ENCODE measurements around the gene CACNA2D1.

The CACNA2D1 gene

DNA sequence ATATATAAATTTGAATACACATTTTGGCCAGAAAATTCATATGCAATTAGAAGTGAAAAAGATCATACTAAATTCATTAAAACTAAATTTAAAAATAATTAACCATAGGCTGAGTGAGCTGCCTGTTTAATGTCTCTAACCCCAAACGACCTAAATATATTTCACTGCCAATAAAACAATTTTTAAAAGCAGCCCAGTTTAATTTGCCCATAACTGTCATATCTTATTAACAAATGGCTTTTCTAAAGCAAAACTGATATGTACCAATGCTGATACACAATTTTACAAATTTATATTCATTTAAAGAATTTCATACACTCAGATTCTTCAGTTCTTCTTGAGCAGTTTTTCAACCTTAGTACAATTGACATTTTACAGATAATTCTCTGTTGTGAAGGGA lies 99.9 kb downstream of the CACNA2D1 start:
- DNase-seq: no peak

DNA sequence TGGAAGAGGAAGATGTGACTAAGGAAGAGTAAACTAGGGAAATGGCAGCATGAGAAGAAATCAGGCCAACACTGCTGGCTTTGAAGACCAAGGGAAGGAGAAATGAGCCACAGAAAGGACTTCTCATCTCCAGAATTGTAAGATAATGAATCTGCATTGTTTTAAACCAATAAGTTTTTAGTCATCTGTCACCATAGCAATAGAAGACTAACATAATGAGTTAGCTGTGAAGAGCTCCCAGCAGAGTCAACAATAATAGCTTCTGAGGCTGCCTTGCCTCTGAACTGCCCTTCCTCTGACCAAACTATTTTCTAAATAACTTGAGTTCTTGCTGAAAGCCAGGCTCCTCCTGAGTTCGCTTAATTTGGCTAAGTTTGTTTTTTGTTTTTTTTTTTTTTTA lies 103.6 kb downstream of the CACNA2D1 start:
- no peak for DNase-seq

DNA sequence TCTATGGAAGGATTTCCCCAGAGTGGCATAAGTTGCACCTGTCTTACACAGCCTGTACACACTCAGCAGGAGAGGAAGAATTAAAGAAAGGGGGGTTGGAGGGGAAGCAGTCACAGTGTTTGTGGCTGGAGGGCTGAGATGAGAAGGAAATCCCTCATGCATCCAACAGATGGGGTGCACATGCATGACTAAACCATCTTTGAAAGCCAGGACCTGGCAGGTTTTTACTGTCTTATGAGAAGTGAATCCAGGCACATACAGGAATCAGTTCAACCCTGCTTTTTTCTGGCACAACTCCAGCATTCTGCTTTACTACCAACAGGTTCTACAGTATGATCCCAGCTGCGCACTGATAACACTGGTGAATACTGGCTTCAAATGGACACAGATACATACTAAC lies 107.7 kb downstream of the CACNA2D1 start:
- peak in 3 of 14 donors; percentile 2 to 96 (median 22) for DNase-seq

DNA sequence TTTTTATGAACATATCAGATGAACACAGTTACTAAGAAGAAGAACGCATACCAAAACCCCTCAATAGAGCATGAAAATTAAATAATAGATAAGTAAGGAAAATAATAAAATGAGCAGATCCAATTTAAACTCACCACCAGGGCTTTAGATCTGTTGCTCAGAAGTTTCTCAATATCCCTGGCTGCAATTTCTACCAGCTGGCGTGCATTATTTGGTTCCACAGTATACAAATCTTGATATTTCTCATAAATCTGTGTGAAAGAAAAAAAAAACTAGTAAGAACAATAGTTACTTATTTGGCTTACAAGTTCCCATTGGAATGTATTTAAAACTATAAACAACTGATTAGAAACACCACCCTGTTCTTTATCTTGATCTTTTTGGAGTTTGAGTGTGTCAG lies 108.6 kb downstream of the CACNA2D1 start:
- no peak for DNase-seq

DNA sequence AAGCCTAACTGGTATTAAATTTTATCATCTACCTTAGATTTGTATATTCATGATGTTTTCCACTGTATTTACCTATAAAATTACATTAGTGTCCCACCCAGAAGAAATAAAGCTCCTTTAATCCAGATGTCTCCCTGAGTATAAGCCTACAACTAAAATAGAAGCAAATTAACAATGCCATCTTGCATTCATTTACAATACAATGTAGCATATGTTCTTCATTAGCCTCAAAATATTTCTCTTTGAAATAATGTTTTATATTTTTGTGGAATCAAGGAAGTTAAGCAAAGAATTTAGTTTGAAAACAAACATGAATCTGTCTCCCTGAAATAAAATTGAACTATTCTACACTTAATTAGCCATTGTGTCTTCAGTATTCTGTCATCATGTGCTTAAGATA lies 112.3 kb downstream of the CACNA2D1 start:
- no peak for DNase-seq

DNA sequence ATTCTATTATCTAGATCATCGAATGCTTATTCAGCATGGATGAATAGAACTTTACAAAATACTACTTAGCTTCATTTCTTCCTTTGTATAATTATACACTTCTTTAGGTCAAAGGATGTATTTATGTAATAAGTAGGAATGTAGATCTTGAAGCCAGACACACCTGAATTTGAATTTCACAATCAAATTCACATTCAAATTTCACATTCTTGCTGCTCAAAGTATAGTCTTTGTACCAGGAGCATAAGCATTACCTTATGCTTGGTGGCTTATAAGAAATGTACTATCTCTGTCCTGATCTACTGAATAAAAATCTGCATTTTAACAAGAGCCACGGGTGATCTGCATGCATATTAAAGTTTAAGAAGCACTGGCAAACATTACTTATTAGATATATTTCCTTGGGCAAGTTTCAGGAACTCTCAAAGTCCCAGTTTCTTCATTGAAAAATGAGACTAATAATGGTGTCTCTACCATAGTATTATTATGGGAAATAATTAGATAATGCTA lies 112.8 kb downstream of the CACNA2D1 start:
- no peak for DNase-seq

DNA sequence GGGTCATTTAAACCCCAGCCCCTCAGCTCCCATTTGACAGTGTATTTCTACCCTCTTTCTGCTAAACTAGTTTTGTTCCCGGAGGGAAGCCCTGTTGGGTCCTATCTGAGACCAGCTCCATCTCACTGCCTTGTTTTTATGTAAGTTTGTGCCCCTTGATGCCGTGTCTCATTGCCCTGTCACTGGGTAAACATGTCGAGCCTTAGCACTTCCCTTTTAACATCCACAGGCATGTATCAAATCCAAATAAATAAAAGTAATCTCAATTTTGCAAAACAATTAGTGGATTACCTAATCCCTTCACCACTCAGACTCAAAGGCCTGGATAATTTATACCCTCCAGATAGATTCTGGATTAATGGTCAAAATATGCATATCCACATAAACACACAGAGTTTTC lies 115.7 kb downstream of the CACNA2D1 start:
- DNase-seq: no peak

DNA sequence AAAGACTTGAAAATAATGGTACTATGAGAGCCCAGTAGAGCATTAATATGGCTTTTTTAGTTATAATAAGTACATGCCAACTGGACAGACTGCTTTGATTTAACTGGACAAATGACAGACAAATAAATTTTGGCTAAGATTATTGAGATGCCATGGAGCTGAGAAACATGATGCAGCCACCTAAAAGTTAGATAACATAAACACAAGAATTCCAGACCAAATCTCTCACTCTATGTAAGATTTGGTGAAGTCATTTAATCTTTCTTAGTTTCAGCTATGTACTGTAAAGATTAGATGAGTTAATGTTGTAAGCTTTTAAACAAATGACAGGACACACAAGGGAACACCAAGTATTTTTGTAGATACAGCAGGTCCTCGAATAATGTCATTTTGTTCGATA lies 118.2 kb downstream of the CACNA2D1 start:
- DNase-seq: no peak

DNA sequence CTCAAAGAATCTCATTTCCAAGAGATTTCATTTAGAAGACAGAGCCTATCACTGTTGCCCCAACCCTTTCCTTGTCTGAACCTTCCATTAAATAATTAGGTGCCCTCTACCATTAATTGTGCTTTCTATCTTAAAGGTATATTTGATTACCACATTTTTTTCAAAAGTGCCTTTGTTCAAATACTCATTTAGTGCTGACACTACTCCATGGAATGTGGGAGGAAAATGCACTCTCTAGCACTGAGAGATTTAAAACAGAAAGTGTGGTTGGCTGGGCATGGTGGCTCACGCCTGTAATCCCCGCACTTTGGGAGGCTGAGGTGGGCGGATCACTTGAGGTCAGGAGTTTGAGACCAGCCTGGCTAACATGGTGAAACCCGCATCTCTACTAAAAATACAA lies 119.8 kb downstream of the CACNA2D1 start:
- DNase-seq: no peak

DNA sequence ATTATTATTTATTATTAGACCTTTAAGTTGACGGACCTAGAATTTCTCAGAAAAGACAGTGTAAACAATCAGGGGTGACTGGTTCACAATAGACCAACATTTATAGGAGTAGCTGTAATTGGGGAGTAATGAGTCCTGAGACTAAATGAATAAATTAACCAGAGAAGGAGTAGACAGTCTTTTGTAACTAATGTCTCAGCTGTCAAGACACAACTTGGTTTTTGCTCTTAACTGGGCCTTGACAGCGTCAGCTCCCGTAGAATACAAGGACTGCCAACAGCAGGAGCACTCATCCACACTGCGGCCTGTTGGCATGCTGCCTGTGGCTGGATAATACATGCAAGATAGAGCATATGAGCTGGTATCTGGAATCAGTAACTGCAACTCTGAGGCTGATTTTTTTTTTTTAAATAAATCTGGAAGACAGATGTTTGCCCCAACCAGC lies 123.9 kb downstream of the CACNA2D1 start:
- DNase-seq: peak in 12 of 14 donors; percentile 5 to 75 (median 50)

DNA sequence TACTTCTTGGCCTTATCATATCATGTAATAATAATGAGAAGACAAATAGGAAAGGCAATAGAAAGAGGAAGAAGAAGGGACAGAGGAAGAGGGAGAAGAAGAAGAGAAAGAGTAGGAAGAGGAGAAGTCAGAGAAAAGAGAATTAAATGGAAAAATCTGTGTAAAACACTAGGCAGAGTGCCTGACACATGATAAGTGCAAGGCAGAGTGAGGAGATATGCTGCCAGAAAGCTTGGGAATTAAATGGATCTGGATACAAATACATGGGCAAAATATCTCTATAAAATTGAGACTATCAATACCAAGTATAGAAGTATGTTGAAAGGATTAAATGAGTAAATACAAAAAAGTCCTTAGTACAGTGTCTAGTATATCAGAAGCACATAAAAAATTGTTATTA lies 124.8 kb downstream of the CACNA2D1 start:
- DNase-seq: no peak

DNA sequence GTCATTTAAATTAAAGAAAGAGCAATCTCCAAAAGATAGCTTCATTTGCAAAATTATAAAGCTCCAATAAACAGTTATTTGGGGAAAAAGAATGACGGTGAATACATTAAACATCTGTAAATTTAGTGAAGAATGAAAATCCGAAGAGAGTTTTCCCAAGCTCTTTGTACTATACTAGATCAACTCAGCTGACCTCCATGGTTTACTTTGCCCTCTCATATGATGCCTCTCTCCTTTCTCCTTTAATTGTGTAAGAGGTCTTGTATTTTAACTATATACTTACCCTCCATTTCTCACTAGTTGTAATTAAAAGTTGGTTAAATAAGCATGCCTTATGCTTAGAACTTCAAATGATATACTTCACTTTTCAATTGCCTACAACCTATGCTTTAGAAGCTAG lies 125.8 kb downstream of the CACNA2D1 start:
- DNase-seq: no peak

DNA sequence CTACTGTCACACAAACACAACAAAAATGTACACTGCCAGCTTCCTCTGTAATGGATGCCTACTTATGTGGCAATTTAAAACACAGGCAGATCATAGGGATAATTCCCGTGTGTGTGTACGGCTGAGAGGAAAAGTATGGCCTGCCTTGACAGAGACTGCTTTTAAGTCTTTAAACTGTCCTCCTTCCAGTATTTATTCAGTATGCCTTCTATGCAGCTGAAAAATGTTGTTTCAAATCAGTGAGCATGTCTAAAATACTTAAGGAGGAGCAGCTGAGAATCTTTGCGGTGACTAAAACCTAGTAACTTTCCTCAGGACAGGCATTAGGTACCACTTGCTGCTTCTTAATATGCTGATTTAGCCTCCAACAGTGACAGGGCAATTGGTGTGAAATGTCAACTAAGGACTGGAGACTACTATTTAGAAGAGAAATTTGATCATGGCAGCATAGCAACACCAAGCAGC lies 126.3 kb downstream of the CACNA2D1 start:
- no peak for DNase-seq

DNA sequence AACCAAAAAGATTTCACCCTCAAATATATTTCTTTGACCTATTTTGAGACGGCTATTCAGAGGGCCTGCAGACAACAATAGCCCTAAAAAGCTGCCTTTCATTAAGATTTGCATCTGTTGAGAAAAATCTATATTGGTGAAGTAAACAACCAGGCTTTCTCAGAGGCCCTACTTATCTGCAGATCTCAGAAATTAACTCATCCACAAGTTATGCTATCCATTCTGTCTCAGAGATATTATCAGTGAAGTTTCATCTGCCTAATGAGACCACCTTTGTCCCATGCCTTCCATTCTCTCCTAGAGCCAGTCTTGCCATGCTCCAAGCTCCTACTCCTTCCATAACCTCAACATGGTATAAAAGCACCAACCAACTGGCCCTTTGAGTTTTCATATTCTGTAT lies 130.3 kb downstream of the CACNA2D1 start:
- no peak for DNase-seq

DNA sequence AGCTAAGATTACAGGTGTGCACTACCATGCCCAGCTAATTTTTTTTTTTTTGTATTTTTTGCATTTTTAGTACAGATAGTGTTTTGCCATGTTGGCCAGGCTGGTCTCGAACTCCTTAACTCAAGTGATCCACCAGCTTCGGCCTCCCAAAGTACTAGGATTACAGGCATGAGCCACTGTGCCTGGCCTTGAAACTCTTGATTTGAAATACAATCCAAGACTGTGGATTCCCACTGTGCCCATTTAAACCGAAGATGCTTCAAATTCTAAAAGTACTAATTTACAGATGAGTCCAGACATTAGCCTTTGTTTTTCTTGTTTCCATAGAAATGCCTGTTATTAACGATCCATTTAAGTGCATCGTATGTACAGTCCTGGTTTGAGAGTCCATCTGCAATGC lies 130.9 kb downstream of the CACNA2D1 start:
- DNase-seq: no peak

DNA sequence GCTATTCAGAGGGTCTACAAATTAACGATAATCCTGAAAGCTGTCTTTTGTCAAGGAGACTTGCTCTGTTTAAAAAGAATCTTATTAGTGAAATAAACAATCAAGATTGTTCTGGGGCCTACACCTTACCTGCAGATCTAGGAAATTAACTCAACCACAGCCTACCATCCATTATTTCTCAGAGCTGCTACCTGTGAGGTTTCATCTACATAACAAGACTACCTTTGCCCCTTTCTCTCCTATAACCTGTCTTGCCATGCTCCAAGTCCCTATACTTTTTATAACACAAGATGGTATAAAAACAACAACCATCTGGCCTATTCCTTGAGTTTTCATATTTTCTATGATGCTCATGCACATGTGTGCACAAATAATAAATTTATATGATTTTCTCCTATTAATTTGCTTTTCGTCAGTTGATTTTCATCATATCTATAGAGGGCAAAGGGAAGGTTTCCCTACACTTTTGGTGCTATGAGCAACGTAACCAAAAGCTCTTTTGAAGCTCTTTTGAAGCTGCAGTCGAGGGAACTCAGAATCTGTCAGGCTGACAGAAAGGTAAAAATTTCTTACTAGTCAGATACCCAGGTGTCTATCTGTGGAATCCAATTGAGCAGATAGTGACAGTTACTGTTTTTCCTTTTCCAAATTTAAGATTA lies 138.1 kb downstream of the CACNA2D1 start:
- no peak for DNase-seq

DNA sequence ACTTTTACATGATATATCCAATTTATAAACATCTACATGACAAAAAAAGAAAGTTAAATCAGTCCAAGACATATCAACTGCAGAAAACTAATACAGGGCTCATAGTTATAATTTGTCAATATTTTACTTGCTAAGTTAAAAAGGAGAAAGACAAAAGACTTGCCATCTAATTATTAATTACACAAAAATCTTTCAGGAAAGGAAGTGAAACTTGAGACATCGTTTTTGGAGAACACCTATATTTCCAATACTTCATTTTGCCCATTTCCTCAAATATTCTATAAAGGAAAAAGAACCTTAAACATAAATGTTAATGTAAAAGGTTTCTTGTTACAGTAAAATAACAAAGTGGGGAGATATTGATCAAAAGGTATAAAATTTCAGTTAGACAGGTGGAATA lies 148.7 kb downstream of the CACNA2D1 start:
- no peak for DNase-seq

DNA sequence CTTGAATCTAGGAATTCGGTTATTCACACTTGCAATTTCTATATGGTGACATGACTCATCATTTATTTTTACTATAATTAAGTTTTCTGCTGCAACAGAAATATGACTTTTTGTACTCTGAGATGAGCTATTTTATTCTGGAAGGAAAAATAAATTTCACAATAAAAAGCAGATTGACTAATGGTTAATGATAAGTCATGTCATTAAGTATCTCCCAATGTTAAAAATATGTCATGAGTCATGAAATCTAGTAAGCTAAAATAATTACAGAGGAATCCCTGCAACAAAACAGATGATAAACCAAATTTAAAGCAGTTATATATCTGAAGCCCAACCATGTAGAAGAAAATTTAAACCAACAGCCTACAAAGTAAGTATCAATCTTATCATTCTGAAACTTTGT lies 149.2 kb downstream of the CACNA2D1 start:
- DNase-seq: no peak

DNA sequence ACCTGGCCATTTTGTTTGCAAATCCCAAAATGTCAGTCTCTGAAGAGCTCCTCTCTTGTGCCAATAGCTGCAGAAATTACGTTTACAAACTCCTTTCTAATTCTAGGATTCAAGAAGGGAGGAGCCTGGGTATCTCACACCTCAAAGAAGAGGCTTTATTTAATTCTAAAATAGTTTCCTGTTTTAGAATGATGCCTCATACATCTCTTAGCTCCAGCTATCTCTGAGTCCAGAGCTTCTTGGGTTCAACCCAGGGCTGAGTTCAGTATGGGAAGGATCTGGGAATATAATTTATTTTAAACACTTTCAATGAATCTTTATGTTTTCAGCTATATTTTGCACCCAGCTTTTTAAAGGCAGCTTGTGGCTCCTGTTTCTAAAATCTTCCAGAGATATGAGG lies 150.1 kb downstream of the CACNA2D1 start:
- DNase-seq: no peak

DNA sequence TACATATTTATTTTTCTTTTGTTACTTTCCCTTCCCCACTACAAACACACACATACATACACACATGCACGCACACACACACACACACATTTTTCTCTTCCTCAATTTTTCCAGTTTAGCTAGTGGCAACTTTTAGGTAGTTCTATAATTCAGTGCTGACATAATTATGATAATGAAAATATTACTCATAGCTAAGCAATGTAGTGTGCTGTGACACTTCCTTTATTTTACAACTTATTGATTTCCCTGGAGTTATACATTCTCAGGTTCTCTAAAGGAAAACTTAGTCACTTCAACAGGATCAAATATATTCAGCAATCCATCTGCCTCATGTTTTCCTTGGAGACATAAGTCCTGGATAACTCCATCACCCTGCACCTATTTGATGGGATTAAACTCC lies 151.6 kb downstream of the CACNA2D1 start:
- DNase-seq: no peak

DNA sequence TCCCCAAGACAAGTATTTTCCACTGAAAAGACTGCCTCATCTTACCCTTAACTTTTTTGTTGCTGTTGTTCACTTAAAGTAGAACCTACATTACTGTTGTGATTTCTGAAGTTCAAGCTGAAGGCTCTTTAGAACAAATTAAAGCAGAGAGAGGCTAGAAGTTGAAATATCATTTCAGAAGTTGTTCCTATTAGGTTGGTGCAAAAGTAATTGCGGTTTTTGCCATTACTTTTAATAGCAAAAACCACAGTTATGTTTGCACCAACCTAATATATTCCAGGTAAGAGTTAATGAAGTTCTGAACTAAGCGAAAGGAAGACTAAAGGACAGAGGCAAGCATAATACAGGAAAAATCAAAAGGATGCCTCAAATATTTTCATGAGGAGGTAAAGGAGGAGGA lies 153.7 kb downstream of the CACNA2D1 start:
- no peak for DNase-seq

DNA sequence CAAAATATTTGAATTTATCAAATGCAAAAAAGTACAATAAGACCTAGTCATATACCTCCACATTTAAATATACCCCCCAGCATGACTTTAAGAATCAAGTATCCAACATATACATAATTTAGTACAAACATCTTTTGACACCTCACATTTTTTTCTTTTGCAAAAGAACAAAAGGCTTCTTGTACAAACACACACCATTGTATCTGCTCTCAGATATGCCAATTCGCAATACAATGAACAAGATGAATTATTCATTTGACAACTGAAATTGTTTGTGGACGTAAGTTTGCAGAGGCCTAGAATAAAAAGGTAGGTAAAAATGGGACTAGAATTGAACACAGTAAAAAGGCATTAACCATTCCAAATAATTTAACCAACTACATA lies 154.4 kb downstream of the CACNA2D1 start:
- no peak for DNase-seq

DNA sequence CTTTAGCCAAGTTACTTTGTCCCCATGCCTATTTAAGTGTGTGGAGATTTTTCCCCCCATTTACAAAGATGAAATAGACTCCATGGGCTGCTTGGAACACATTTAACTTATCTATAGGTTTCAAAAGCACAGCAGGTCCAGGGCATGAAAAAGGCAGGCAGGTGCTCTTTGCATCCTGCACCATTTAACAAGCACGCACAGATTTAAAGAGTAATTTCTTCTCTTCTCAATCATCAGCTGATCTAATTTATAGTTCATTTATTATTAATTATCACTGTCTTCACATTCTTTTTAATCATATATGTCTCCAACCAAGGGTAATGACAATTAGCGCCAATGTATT lies 156.8 kb downstream of the CACNA2D1 start:
- DNase-seq: no peak

DNA sequence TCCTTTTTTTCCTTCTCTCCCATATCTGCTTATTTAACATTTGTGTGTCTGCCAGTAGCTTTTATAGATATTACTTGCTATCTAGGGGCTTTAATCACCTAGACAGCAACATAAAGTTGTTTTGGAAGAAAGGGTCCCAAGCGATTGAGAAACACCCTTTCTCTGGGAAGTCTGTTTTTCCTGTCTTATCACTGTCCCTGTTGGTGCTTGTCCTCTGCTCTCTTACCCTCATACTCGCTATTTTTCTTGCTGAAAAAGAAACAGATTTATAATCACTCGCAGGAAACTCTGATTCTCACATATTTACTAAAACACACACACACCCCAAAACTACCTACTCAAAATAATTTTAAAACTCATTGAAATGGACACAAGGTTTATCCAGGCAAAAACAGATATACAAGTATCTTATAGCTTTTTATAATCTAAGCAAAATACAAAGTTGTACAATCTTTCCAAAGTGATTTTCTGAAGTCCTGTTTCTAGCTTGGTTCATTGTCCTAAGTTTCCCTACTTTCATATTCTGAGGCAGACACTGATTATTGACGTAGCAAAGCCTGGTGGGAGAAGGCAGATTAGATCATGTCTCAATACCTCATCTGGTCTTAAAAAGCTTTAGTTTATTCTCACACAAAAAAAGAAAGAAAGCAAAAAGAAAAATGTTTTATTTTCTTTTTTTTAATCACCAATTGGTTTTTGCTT lies 157.3 kb downstream of the CACNA2D1 start:
- no peak for DNase-seq
